ENCODE measurements around the gene C15orf61. TPM values are rescaled to one million over a fixed set of nuclear protein-coding genes. Genes with fewer than 3 reads are reported as not detected.

C15orf61 gene
- total RNA-seq, 1 experiment from 2014 or later: 5.6 TPM

- no peak overlapping the region for H3K4me3 ChIP-seq (ENCODE audit: low read depth in 2 of 2, low read length in 2 of 2)
- BruUV-seq (replicated peaks): no TSS peak
- ChIA-PET CTCF (no interaction called here), POLR2A (no interaction called here)
- no peak for ATAC-seq
- no peaks in the 10 kb centered on the region; the same call in 1 of the 2 replicates for H3K4me1 ChIP-seq (ENCODE audit: control insufficient read depth, insufficient read depth, low read length)
- intact Hi-C loops (cut with micrococcal nuclease; ENCODE audit: unreplicated experiment) (no loop called here), in situ Hi-C loops (cut with HindIII; ENCODE audit: low pct_unique_long_range_greater_than_20kb, low sequenced_read_pairs) (no loop called here)
- no peak overlapping the region for H3K27ac ChIP-seq (ENCODE audit: low read length)
- DNase-seq (ENCODE audit: low read depth, low spot score): no peak
- H3K27me3 ChIP-seq (ENCODE audit: control insufficient read depth, insufficient read depth, low read length): no peaks in the 10 kb centered on the region
- H3K36me3 ChIP-seq (ENCODE audit: control insufficient read depth, insufficient read depth, low read length): peaks cover 3% of the 10 kb centered on the region; the same call in 1 of the 2 replicates
- TF ChIP-seq SIN3A (IDR thresholded peaks at IDR 0.05; ENCODE audit: borderline replicate concordance, insufficient read depth, low read depth, low read length) (no peak), CTCF (IDR thresholded peaks at IDR 0.05) (no peak), TCF7L2 (IDR thresholded peaks at IDR 0.05; ENCODE audit: low read depth, low read length) (no peak), POLR2AphosphoS5 (IDR thresholded peaks at IDR 0.05; ENCODE audit: low read depth, low read length) (no peak), REST (IDR thresholded peaks at IDR 0.05; ENCODE audit: insufficient read depth in 1 of 2, low read depth in 2 of 2, low read length in 1 of 2) (no peak)
- no peaks in the 10 kb centered on the region for H3K9me3 ChIP-seq (ENCODE audit: control insufficient read depth, insufficient read depth, low read depth, low read length)
Observed at GRCh38 chr15:67528513-67528912, 7.6 kb downstream of the C15orf61 start.

- intact Hi-C loops (cut with micrococcal nuclease; ENCODE audit: unreplicated experiment): no loop called here
- H3K27me3 ChIP-seq (ENCODE audit: control insufficient read depth, insufficient read depth, low read length): no peaks in the 10 kb centered on the region
- CTCF ChIA-PET: no interaction called here
- no TSS peak for BruUV-seq (replicated peaks)
- no peak overlapping the region for H3K27ac ChIP-seq (ENCODE audit: low read length)
- H3K4me3 ChIP-seq (ENCODE audit: low read depth in 2 of 2, low read length in 2 of 2): no peak overlapping the region
- in situ Hi-C loops (cut with HindIII; ENCODE audit: low pct_unique_long_range_greater_than_20kb, low sequenced_read_pairs): no loop called here
- POLR2A ChIA-PET: interaction anchor here (0.7 kb wide), 1 partner anchor 26 kb away, joined by 5 read pairs; no protein-coding TSS in a partner anchor
- TF ChIP-seq CTCF (IDR thresholded peaks at IDR 0.05) (no peak), REST (IDR thresholded peaks at IDR 0.05; ENCODE audit: insufficient read depth in 1 of 2, low read depth in 2 of 2, low read length in 1 of 2) (no peak), POLR2AphosphoS5 (IDR thresholded peaks at IDR 0.05; ENCODE audit: low read depth, low read length) (no peak), TCF7L2 (IDR thresholded peaks at IDR 0.05; ENCODE audit: low read depth, low read length) (no peak), SIN3A (IDR thresholded peaks at IDR 0.05; ENCODE audit: borderline replicate concordance, insufficient read depth, low read depth, low read length) (no peak)
- no peaks in the 10 kb centered on the region for H3K9me3 ChIP-seq (ENCODE audit: control insufficient read depth, insufficient read depth, low read depth, low read length)
- peaks cover 3% of the 10 kb centered on the region; the same call in 1 of the 2 replicates for H3K36me3 ChIP-seq (ENCODE audit: control insufficient read depth, insufficient read depth, low read length)
- ATAC-seq (no peak), DNase-seq (ENCODE audit: low read depth, low spot score) (no peak)
- no peaks in the 10 kb centered on the region for H3K4me1 ChIP-seq (ENCODE audit: control insufficient read depth, insufficient read depth, low read length)
Observed at GRCh38 chr15:67531379-67531914, 10.5 kb downstream of the C15orf61 start.

Measured in Panc1 (cell line).